ENCODE data around the gene LRRC3B.
"Not testable (repeated sequence)": the region's sequence is repeated elsewhere in the genome, so short reads cannot be mapped to it uniquely, and the experiment has no call there.

The LRRC3B gene

GRCh38 chr3:26590919-26591484, 31.6 kb upstream of the LRRC3B start:
- no peak for TF ChIP-seq CTCF (IDR thresholded peaks at IDR 0.05; ENCODE audit: insufficient read depth, low read length, missing control alignments)
- H3K4me3 ChIP-seq (ENCODE audit: low read depth, low read length): no peak overlapping the region
- no peak for DNase-seq (ENCODE audit: low read depth, low spot score)
- ChIA-PET POLR2A (no interaction called here), CTCF (no interaction called here)

GRCh38 chr3:26591926-26592325, 30.6 kb upstream of the LRRC3B start:
- POLR2A ChIA-PET: no interaction called here
- CTCF ChIA-PET: no interaction called here
- no peak for DNase-seq (ENCODE audit: low read depth, low spot score)
- no peak overlapping the region for H3K4me3 ChIP-seq (ENCODE audit: low read depth, low read length)
- no peak for TF ChIP-seq CTCF (IDR thresholded peaks at IDR 0.05; ENCODE audit: insufficient read depth, low read length, missing control alignments)

DNA sequence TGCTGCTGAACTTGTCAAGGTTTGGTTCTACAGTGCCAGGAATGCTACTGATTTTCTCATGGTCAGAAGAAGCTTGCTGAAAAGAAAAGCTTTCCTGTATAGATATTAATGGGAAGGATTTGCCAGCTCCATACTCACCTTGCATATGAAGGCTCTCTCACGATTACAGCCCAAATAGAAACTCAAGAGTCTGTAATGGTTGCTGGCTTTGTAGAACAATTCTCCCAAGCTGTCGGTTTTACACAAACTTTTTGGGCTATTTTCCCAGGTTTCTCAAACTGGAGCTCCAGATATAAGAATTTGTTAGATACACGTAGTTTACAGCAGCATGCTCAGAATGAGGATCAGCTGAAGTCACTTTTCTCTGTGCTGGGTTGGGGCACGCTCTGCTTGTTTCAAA, 30.1 kb upstream of the LRRC3B start:
- CTCF ChIA-PET: no interaction called here
- no peak for TF ChIP-seq CTCF (IDR thresholded peaks at IDR 0.05; ENCODE audit: insufficient read depth, low read length, missing control alignments)
- no peak overlapping the region for H3K4me3 ChIP-seq (ENCODE audit: low read depth, low read length)
- POLR2A ChIA-PET: no interaction called here
- DNase-seq (ENCODE audit: low read depth, low spot score): no peak

DNA sequence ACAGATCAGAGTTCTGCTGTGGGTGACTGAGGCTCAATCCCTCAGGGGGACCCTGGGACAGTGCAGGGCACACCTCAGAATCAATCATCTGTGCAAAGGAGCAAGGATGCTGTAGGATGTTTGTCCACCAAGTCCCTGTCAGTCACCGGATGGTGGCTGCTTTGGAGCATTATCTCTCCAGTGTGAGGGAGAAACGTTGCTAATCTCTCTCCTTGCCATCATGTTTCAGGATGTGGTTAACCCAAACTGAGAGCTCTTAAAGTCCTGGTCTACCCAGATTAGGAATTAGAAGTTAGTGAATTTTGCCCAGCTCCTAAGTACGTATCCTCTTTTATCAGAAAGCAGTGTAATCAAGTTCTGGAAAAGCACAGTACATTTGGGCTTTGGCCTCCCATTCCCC, 26.2 kb upstream of the LRRC3B start:
- no peak overlapping the region for H3K4me3 ChIP-seq (ENCODE audit: low read depth, low read length)
- DNase-seq (ENCODE audit: low read depth, low spot score): no peak
- CTCF ChIA-PET: no interaction called here
- POLR2A ChIA-PET: no interaction called here
- TF ChIP-seq CTCF (IDR thresholded peaks at IDR 0.05; ENCODE audit: insufficient read depth, low read length, missing control alignments): no peak

GRCh38 chr3:26603311-26603710, 19.3 kb upstream of the LRRC3B start:
- DNase-seq (ENCODE audit: low read depth, low spot score); CTCF ChIA-PET: not testable (repeated sequence)

DNA sequence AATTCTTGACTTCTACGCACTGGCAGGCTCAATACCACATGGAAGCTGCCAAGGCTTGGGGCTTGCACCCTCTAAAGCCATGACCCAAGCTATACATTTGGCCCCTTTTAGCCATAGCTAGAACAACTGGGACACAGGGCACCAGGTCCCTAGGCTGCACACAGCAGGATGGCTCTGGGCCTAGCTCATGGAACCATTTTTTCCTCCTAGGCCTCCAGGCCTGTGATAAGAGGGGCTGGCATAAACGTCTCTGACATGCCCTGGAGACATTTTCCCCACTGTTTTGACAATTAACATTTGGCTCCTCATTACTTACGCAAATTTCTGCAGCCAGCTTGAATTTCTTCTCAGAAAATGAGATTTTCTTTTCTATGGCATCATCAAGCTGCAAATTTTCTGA, 18.8 kb upstream of the LRRC3B start:
- H3K4me3 ChIP-seq (ENCODE audit: low read depth, low read length); POLR2A ChIA-PET; DNase-seq (ENCODE audit: low read depth, low spot score); CTCF ChIA-PET: not testable (repeated sequence)

More at GRCh38 chr3:26603311-26603710, 19.3 kb upstream of the LRRC3B start:
- POLR2A ChIA-PET; H3K4me3 ChIP-seq (ENCODE audit: low read depth, low read length): not testable (repeated sequence)

GRCh38 chr3:26614006-26614685, 8.4 kb upstream of the LRRC3B start:
- POLR2A ChIA-PET: no interaction called here

More at GRCh38 chr3:26614006-26614685, 8.4 kb upstream of the LRRC3B start:
- no peak overlapping the region for H3K4me3 ChIP-seq (ENCODE audit: low read depth, low read length)
- CTCF ChIA-PET: no interaction called here
- no peak for DNase-seq (ENCODE audit: low read depth, low spot score)
- no peak for TF ChIP-seq CTCF (IDR thresholded peaks at IDR 0.05; ENCODE audit: insufficient read depth, low read length, missing control alignments)
